GM18870 (cell line): ENCODE results near the gene RAPGEF6.
"Not testable (repeated sequence)": the region's sequence is repeated elsewhere in the genome, so short reads cannot be mapped to it uniquely, and the experiment has no call there.

Experiments
- ATAC-seq: cut with Tn5 transposase; IDR thresholded peaks from one replicate; pipeline ENCODE4 v1.9.1; 2021; ENCODE audit warnings: moderate library complexity; ENCODE audit not compliant: unreplicated experiment

The RAPGEF6 gene

DNA sequence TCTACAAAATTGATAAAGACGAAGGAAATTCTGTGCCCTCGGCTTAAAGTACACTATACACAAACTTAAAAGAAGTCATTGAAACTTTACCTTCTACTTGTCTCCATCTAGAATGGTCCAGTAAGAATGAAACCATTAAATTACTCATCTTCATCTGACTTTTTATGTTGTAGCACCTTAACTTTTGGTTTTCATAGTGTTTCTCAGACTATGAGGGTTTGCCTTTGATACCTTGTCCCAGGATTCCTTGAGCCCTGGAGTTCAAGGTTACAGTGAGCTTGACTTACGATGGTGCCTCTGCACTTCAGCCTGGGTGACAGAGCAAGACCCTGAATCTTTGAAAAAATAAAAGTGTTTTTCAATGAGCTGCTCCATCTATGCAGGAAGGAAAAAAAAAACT is 239.0 kb downstream of the RAPGEF6 start:
- peak; percentile 91 for ATAC-seq

- peak; percentile 66 for ATAC-seq
Measured at GRCh38 chr5:131394128-131394527, 240.9 kb downstream of the RAPGEF6 start.

- no peak for ATAC-seq
Measured at GRCh38 chr5:131393498-131393968, 241.5 kb downstream of the RAPGEF6 start.

DNA sequence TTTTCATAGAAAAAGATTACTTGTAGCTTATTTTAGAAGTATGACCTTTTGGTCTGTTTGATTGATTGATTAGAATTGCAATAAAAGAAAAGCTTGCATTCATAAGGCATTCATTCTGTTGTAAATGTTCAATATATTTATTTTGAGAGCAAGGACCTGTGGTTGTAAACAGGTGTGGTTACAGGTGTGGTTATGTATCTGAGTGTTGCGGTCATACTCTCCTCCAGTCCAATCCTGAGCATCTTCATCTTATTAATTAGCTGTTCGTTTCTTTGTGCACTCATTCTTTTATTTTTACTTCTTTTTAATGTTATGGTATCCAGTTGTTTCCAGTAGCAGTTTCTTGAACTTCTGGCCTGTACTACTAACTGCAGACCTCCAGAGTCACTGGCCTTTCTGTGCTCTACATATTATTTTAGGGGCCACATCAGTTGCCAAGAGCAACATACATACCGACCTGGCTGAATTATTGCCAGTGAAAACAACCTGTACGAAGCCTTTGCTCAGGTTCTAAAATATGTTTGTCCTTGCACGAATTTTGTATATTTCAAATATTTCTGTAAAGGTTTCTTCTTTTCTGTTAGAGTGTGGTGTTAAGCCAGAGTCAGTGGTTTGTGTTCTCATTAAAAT is 242.4 kb downstream of the RAPGEF6 start:
- no peak for ATAC-seq

DNA sequence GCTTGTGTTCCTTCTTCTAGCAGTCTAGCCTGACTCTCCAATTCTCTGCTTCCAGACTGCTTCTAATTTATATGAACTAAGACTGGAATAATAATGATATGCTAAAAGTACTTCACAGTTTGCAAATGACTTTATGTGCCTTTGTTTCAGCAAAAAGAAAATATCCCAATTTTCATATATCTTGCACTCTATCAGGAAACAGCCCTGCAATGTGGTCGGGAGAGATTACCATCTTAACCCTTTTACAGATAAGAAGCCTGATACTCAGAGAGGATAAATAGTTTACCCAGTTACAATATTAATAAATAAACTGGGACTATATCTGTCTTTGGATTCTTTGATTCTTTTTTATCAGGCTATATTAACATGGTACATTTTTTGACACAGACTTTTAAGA is 245.2 kb downstream of the RAPGEF6 start:
- no peak for ATAC-seq

DNA sequence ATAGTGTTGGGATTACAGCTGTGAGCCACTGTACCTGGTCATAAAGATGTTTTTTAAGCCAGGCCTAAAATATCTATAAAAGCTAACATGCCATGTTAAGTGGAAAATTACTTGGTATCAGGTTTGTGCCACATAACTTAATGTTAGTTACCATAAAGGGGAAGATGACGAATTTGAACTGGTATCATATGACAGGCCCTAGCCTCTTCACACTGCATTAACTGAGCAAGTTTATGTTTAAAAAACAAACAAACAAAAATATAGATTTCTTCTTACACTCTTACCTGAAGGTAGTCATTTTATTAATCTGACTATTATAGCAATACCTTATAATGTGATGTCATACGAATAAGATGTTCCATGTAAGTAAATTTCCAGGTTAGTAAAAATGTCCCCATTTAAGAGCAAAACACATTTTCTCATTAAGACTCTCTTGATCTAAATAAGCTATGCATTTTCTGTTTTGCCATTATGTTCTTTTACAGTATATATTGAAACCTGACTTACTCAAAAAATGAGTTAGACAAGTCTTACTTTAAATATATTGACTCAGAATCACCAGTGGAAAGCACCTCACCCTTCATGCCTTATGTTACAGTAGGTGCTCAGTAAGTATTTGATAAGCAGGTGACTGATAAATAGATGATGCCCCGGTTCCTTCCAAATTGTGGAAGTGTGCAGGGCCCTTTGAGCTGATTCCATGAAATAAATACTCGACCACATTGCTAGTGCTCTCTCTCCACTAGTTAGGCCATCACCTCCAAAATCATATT is 245.7 kb downstream of the RAPGEF6 start:
- no peak for ATAC-seq

- no peak for ATAC-seq
Measured at GRCh38 chr5:131387255-131387654, 247.8 kb downstream of the RAPGEF6 start.

GRCh38 chr5:131386779-131387178 is 248.2 kb downstream of the RAPGEF6 start:
- ATAC-seq, result no peak

DNA sequence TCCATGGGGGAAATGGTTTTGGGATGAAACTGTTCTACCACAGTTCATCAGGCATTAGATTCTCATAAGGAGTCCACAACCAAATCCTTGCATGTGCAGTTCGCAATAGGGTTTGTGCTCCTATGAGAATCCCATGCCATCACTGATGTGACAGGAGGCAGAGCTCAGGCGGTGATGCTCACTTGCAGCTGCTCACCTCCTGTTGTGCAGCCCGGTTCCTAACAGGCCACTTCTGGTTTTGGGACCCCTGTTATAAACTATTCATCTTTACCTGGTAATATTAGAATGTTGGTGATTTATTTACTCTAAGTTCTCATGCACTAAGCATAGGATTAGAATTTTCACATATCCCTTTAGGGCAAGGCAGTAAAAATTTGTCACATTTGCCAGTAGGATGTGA is 248.9 kb downstream of the RAPGEF6 start:
- ATAC-seq, result no peak

GRCh38 chr5:131384616-131385214 is 250.3 kb downstream of the RAPGEF6 start:
- no peak for ATAC-seq

DNA sequence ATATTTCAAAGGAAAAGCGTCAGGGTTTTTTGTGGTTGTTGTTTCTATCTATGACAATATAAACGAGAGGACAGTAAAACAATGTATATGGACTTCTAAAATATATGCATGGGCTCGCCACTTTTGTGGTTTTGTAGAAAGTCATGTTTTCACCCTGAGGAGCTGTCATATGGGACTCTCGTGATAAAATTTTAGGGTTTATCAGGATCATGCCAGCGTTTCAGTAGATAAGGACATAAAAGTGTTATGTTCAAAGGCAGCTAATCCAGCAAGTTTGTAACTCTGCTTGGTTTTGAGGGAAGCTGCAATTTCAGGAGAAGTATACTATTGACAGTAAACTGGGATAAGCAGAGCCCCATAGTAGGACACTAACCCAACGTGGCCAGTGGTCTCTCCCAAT is 250.9 kb downstream of the RAPGEF6 start:
- no peak for ATAC-seq

GRCh38 chr5:131382407-131383395 is 252.3 kb downstream of the RAPGEF6 start:
- ATAC-seq, result peak; percentile 49

GRCh38 chr5:131381777-131382176 is 253.3 kb downstream of the RAPGEF6 start:
- peak; percentile 46 for ATAC-seq

- ATAC-seq, result no peak
Measured at GRCh38 chr5:131381021-131381420, 254.0 kb downstream of the RAPGEF6 start.

DNA sequence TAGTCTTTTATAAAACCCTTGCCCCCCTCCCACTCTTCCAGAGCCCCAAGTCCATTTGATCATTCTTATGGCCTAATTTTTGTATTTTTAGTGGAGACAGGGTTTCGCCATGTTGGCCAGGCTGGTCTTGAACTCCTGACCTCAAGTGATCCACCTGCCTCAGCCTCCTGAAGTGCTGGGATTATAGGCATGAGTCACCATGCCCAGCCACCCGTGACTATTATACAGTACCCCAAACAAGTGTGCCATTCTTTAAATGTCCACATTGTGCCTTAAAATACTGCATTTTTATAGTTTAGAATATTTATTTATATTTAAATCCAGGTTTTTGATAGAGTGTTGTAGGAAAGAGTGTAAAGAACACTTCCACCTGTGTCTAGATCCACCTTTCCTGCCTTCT is 254.8 kb downstream of the RAPGEF6 start:
- not testable (repeated sequence) for ATAC-seq

- ATAC-seq, result peak; percentile 46
Measured at GRCh38 chr5:131379723-131380122, 255.3 kb downstream of the RAPGEF6 start.

GRCh38 chr5:131378721-131379541 is 256.1 kb downstream of the RAPGEF6 start:
- ATAC-seq, result no peak

GRCh38 chr5:131377785-131378325 is 257.2 kb downstream of the RAPGEF6 start:
- no peak for ATAC-seq

DNA sequence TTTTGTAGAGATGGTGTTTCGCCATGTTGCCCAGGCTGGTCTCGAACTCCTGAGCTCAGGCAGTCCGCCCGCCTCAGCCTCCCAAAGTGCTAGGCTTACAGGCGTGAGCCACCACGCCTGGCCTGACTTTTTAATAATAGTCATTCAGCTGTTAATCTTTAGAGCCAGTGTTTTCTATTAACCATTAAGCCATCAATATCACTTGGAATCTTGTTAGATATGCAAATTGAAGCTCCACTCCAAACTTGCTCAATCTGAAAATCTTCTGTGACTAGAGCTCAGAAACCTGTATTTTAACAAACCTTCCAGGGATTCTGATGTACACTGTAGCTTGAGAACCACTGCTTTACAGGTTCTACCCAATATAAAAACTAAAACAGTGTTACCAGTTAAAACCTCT is 257.7 kb downstream of the RAPGEF6 start:
- ATAC-seq, result no peak

GRCh38 chr5:131375351-131375750 is 259.7 kb downstream of the RAPGEF6 start:
- peak; percentile 34 for ATAC-seq
